HCT116 (cell line): ENCODE results near the gene PARP14. TPM values are rescaled to one million over a fixed set of nuclear protein-coding genes. Genes with fewer than 3 reads are reported as not detected.

ENCODE experiments used
- ATAC-seq: fragments of 200-7000 bp; cut with Tn5 transposase; 2 replicates; pipeline ENCODE4 v1.9.1; 2020; ENCODE audit warnings: mild to moderate bottlenecking, moderate library complexity
- BruUV-seq: library from RNA; stranded (reverse); fragments of 400-500 nt; replicated peaks from 2 replicates; lab custom pipeline; 2021; lab: Mats Ljungman, UMichigan
- CTCF ChIA-PET: fragments of 300-600 bp; sonication (Branson Sonifier 250); formaldehyde crosslinking; loops from one replicate; lab custom pipeline; 2021; ENCODE audit warnings: antibody characterized with exemption; lab: Charles Lee
- POLR2A ChIA-PET: fragments of 300-600, 350-600 bp; sonication (Branson Sonifier 250); formaldehyde crosslinking; loops from one replicate; lab custom pipeline; 2021; ENCODE audit warnings: antibody characterized with exemption; lab: Charles Lee
- RAD21 ChIA-PET, 2 experiments: fragments of 300-600 bp; sonication (Branson Sonifier 250); formaldehyde crosslinking; loops; one replicate each; lab custom pipeline; 2023; ENCODE audit warnings: low total read pairs in 2 of 2; ENCODE audit not compliant: uncharacterized antibody in 2 of 2, unreplicated experiment in 2 of 2, low non-redundant PET in 1 of 2; lab: Charles Lee
- DNase-seq: peaks from one replicate; pipeline ENCODE4 v3.0.0-alpha.2; 2010; ENCODE audit warnings: low read depth, low spot score
- H2AFZ ChIP-seq: fragments of 200-600 bp; shearing (Covaris generic), sonication (generic); 2 replicates; pipeline ENCODE4 v1.6.1; 2017; ENCODE audit warnings: low read depth, mixed run types, mixed read lengths, antibody characterized with exemption, low read length; ENCODE audit not compliant: poor library complexity, severe bottlenecking
- H3K27ac ChIP-seq: 2 replicates; pipeline ENCODE4 v1.5.1; 2012; ENCODE audit warnings: low read depth, low read length
- H3K27me3 ChIP-seq: fragments of 200-600 bp; sonication (generic); 2 replicates; pipeline ENCODE4 v1.6.1; 2016; ENCODE audit warnings: mixed run types, low read length, mixed read lengths; ENCODE audit not compliant: insufficient read depth
- H3K36me3 ChIP-seq, 2 experiments: fragments of 200-500 bp in 1 of 2; fragments of 200-600 bp in 1 of 2; sonication (Bioruptor generic) in 1 of 2; sonication (generic) in 1 of 2; 2 replicates each; pipeline versions ENCODE4 v1.5.1 to v1.6.1; 2014 to 2016; ENCODE audit warnings: low read length in 2 of 2, inconsistent platforms in 1 of 2, mixed read lengths in 1 of 2, mixed run types in 1 of 2; ENCODE audit not compliant: insufficient read depth in 2 of 2, control insufficient read depth in 1 of 2
- H3K4me1 ChIP-seq, 2 experiments: fragments of 200-600 bp in 1 of 2; sonication (generic) in 1 of 2; 2 replicates each; pipeline versions ENCODE4 v1.5.1 to v1.6.1; 2012 to 2017; ENCODE audit warnings: low read length in 2 of 2, inconsistent platforms in 1 of 2, mild to moderate bottlenecking in 1 of 2, mixed read lengths in 1 of 2, mixed run types in 1 of 2, moderate library complexity in 1 of 2; ENCODE audit not compliant: insufficient read depth in 2 of 2, control insufficient read depth in 1 of 2
- H3K4me2 ChIP-seq: fragments of 200-600 bp; sonication (generic); 2 replicates; pipeline ENCODE4 v1.6.1; 2017; ENCODE audit warnings: mixed run types, low read length, mixed read lengths
- H3K4me3 ChIP-seq, 2 experiments: fragments of 200-600 bp in 1 of 2; sonication (generic) in 1 of 2; replicated peaks in 1 of 2; 2 replicates each; pipeline ENCODE4 v1.5.1; 2011 to 2016; ENCODE audit warnings: low read length in 2 of 2, control low read depth in 1 of 2, low read depth in 1 of 2, mild to moderate bottlenecking in 1 of 2, mixed read lengths in 1 of 2, mixed run types in 1 of 2
- H3K79me2 ChIP-seq: fragments of 200-600 bp; sonication (generic); 2 replicates; pipeline ENCODE4 v1.6.1; 2017; ENCODE audit warnings: mild to moderate bottlenecking, mixed run types, low read length, moderate library complexity, mixed read lengths; ENCODE audit not compliant: insufficient read depth
- H3K9ac ChIP-seq: fragments of 200-600 bp; sonication (generic); 2 replicates; pipeline ENCODE4 v1.6.1; 2016; ENCODE audit warnings: low read length, mixed read lengths
- H3K9me2 ChIP-seq: fragments of 200-600 bp; sonication (generic), shearing (Covaris generic); 2 replicates; pipeline ENCODE4 v1.6.1; 2017; ENCODE audit warnings: mixed run types, mild to moderate bottlenecking, moderate library complexity; ENCODE audit not compliant: insufficient read depth
- H3K9me3 ChIP-seq, 2 experiments: fragments of 200-500 bp in 1 of 2; fragments of 200-600 bp in 1 of 2; sonication (Bioruptor generic) in 1 of 2; sonication (generic) in 1 of 2; 2 replicates each; pipeline ENCODE4 v1.6.1; 2014 to 2017; ENCODE audit warnings: low read length in 2 of 2, mixed read lengths in 2 of 2, inconsistent platforms in 1 of 2, low read depth in 1 of 2, mild to moderate bottlenecking in 1 of 2, mixed run types in 1 of 2, moderate library complexity in 1 of 2; ENCODE audit not compliant: control insufficient read depth in 1 of 2, insufficient read depth in 1 of 2
- H4K20me1 ChIP-seq: fragments of 200-600 bp; sonication (generic), shearing (Covaris generic); 2 replicates; pipeline ENCODE4 v1.6.1; 2017; ENCODE audit warnings: mixed run types, mild to moderate bottlenecking, moderate library complexity; ENCODE audit not compliant: insufficient read depth
- CBX3 ChIP-seq: IDR thresholded peaks from 2 replicates; pipeline ENCODE4 v1.6.1; 2012; ENCODE audit warnings: low read depth
- CTCF ChIP-seq, 3 experiments: fragments of 200-600 bp in 1 of 3; sonication (generic) in 1 of 3; IDR thresholded peaks in 2 of 3; conservative IDR thresholded peaks in 1 of 3; 2 replicates each; pipeline ENCODE4 v1.5.1; 2012 to 2017; ENCODE audit warnings: low read depth in 2 of 3, low read length in 2 of 3, antibody characterized with exemption in 1 of 3, borderline replicate concordance in 1 of 3, control low read depth in 1 of 3, mild to moderate bottlenecking in 1 of 3, mixed read lengths in 1 of 3, mixed run types in 1 of 3, moderate library complexity in 1 of 3; ENCODE audit not compliant: insufficient read depth in 1 of 3
- JUND ChIP-seq: IDR thresholded peaks from 2 replicates; pipeline ENCODE4 v1.6.1; 2012
- POLR2A ChIP-seq: IDR thresholded peaks from 2 replicates; pipeline ENCODE4 v1.7.0; 2011; ENCODE audit warnings: borderline replicate concordance; ENCODE audit not compliant: insufficient read depth, insufficient read length; ENCODE audit errors: extremely low read depth
- RAD21 ChIP-seq: IDR thresholded peaks from 2 replicates; pipeline ENCODE4 v1.6.1; 2012; ENCODE audit warnings: low read depth, mild to moderate bottlenecking
- SIN3A ChIP-seq: IDR thresholded peaks from 2 replicates; pipeline ENCODE4 v1.6.1; 2012; ENCODE audit warnings: low read depth
- SRF ChIP-seq: IDR thresholded peaks from 2 replicates; pipeline ENCODE4 v1.6.1; 2012; ENCODE audit warnings: low read depth
- TCF7L2 ChIP-seq: IDR thresholded peaks from 2 replicates; pipeline ENCODE4 v1.7.0; 2011; ENCODE audit warnings: borderline replicate concordance, inconsistent platforms; ENCODE audit not compliant: insufficient read depth, insufficient read length; ENCODE audit errors: extremely low read depth
- ZFX ChIP-seq: fragments of 450-650 bp; IDR thresholded peaks from 2 replicates; pipeline ENCODE4 v1.6.1; 2017
- intact Hi-C: fragments of 100-400 bp; cut with micrococcal nuclease; formaldehyde crosslinking; loops from 2 replicates; pipeline ENCODE4 v1.10.0; 2022
- total RNA-seq: library from RNA; stranded (reverse); gene quantifications from one replicate; pipeline ENCODE4 v1.2.1, GENCODE V29; 2021; ENCODE audit not compliant: unreplicated experiment
- TF ChIP-seq, protein P1 (sequence below): IDR thresholded peaks from 2 replicates; pipeline ENCODE4 v1.6.1; 2011; ENCODE audit warnings: mild to moderate bottlenecking, low read length, moderate library complexity; ENCODE audit not compliant: insufficient replicate concordance; ENCODE audit errors: extremely low read depth

Gene PARP14
- total RNA-seq, 1 experiment from 2014 or later: 12.2 TPM

- intact Hi-C loops: no loop called here
- no peaks in the 10 kb centered on the region for H3K9me3 ChIP-seq
- POLR2A ChIA-PET: no interaction called here
- H3K27me3 ChIP-seq: no peaks in the 10 kb centered on the region
- H3K4me2 ChIP-seq: no peak overlapping the region
- H3K4me1 ChIP-seq: no peaks in the 10 kb centered on the region
- CTCF ChIA-PET: no interaction called here
- H3K4me3 ChIP-seq: no peak overlapping the region
- H2AFZ ChIP-seq: no peak overlapping the region
- TF ChIP-seq RAD21: no peak
- TF ChIP-seq POLR2A: no peak
- no peak for TF ChIP-seq TCF7L2
- no peak for TF ChIP-seq SIN3A
- TF ChIP-seq ZFX: no peak
- TF ChIP-seq CBX3: no peak
- TF ChIP-seq SRF: no peak
- TF ChIP-seq JUND: no peak
- TF ChIP-seq, protein P1, sequence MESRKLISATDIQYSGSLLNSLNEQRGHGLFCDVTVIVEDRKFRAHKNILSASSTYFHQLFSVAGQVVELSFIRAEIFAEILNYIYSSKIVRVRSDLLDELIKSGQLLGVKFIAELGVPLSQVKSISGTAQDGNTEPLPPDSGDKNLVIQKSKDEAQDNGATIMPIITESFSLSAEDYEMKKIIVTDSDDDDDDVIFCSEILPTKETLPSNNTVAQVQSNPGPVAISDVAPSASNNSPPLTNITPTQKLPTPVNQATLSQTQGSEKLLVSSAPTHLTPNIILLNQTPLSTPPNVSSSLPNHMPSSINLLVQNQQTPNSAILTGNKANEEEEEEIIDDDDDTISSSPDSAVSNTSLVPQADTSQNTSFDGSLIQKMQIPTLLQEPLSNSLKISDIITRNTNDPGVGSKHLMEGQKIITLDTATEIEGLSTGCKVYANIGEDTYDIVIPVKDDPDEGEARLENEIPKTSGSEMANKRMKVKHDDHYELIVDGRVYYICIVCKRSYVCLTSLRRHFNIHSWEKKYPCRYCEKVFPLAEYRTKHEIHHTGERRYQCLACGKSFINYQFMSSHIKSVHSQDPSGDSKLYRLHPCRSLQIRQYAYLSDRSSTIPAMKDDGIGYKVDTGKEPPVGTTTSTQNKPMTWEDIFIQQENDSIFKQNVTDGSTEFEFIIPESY: no peak
- no peak for TF ChIP-seq CTCF (IDR thresholded peaks at IDR 0.05 in 2 of 3, conservative IDR thresholded peaks at IDR 0.05 in 1 of 3; ENCODE audit: borderline replicate concordance in 1 of 3, insufficient read depth in 1 of 3, low read depth in 2 of 3, low read length in 2 of 3)
- TF ChIP-seq, all 23 proteins: peak for 0
- RAD21 ChIA-PET: no interaction called here
- Histone ChIP-seq H3K36me3 (no peaks in the 10 kb centered on the region), H4K20me1 (no peaks in the 10 kb centered on the region), H3K27ac (no peak overlapping the region), H3K9me2 (no peaks in the 10 kb centered on the region), H3K9ac (no peak overlapping the region), H3K79me2 (no peaks in the 10 kb centered on the region)
- DNase-seq (no peak), ATAC-seq (no peak)
- no TSS peak for BruUV-seq
Observed at GRCh38 chr3:122728186-122728585, 47.5 kb downstream of the PARP14 start.
